Stimulated activated CD4-positive, alpha-beta T cell treated with anti-CD3 and anti-CD28 coated beads, Interleukin-4, amount 100 ng/mL, for 48 hours (primary cell): ENCODE results near the gene SLCO3A1.

Experiments used
- DNase-seq, 2 donors: peaks; one replicate each; pipeline ENCODE4 v3.0.0-alpha.2; 2020; ENCODE audit warnings: low read depth in 2 of 2

The SLCO3A1 gene

GRCh38 chr15:92100751-92101150 lies 247.2 kb downstream of the SLCO3A1 start:
- no peak for DNase-seq

GRCh38 chr15:92101708-92102394 lies 248.3 kb downstream of the SLCO3A1 start:
- DNase-seq, result no peak

DNA sequence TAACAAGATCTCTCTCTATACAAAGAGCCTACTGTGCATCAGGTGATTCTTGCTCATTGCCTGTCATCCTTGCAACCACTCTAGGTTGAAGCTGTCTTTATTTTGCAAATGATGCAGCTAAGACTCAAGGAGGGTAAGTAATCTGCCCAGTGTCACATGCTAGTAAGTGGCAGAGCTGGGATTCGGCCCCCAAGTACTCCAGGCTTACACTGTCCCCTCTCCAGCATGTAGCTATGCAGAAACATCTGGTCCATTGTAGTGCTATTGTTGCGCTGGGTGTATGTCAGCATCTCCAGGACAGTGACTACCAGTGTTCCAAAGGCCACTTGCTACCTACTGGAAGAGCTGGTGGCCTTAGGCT lies 248.9 kb downstream of the SLCO3A1 start:
- no peak for DNase-seq

DNA sequence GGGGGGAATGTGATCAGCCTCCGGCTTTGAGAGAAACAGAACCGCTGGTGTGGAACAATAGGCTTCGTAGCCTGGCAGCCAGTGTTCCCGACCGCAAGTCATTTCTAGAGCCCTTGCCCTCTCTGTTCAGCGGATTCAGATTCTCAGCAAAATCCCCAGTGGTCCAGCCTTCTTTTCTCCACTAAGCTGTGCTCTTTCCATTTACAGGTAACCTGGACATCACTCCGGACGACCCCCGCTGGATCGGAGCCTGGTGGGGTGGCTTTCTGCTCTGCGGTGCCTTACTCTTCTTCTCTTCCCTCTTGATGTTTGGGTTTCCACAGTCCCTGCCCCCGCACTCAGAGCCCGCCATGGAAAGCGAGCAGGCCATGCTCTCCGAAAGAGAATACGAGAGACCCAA lies 250.6 kb downstream of the SLCO3A1 start:
- no peak for DNase-seq

DNA sequence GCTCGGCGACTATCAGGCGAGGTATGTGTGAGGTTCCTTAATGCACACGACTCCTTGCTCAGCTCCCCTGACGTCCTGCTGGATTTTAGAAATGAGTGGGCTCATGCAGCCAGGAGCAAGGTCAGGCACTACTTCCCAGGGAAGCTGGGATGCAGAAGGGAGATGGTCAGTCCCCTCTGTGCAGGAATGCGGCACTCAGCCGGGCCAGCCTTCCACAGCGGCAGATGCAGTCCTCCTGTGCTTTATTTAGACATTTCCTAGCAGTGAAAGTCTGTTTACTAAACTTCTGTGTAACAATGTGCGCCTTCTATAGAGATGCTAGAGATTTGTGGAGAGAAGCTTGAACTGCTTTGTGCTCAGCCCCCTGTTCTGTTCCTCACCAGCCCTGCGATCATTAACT lies 252.1 kb downstream of the SLCO3A1 start:
- DNase-seq, result no peak

DNA sequence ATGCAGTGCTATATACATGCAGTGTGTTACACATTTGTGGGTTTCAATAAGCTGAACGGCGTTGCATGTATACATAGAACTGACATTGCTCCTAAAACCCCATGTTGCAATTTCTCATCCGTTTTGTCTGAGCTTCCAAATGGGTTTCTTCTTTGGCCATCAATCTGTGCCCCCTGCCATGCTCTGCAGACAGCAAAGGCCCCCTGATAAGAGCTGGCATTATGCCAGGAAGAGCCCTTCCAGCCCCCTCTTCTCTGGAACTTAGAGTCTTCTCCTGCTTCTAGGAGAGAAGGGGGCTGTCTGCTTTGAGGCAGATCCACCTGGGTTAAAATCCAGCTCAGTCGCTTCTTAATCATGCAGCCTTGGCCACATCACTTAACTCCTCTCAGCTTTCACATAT lies 254.0 kb downstream of the SLCO3A1 start:
- no peak for DNase-seq

DNA sequence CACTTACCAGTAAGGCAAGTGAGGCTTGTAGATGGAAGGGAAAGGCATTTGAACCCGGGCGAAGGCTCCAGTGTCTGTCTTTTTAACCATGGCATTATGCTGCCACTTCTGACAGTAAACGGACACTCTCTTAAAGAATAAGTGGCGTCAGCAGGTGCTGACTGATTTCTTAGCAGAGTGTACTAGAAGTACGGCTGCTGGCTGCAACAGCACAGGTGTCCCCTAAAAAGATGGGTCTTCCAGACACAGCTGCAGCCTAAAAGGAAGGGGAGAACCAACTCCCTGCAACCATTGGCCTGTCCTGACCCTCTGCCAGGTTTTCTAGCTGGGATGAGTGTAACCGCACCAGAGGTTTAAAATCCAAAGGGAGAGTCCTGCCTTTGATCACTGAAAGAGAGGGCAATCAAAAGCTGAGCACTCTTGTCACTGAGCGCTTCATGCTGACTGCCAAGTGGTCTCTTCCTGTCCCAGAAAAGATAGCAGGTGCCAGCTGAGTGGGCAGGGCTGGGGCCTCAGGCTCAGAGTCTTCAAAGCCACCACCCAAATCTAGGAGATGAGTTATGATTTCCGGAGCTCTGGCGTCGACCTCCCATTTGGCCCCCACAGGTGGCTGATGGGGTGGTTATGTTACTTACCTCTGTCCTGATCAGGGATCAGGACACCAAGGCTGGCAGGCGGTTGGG lies 255.8 kb downstream of the SLCO3A1 start:
- DNase-seq, result no peak

GRCh38 chr15:92111291-92111690 lies 257.8 kb downstream of the SLCO3A1 start:
- DNase-seq, result no peak

GRCh38 chr15:92111751-92112150 lies 258.2 kb downstream of the SLCO3A1 start:
- DNase-seq, result no peak

- no peak for DNase-seq
These were observed 258.7 kb downstream of the SLCO3A1 start for GRCh38 chr15:92112180-92112579.

- DNase-seq, result no peak
These were observed 259.2 kb downstream of the SLCO3A1 start for GRCh38 chr15:92112711-92113110.

- no peak for DNase-seq
These were observed 260.3 kb downstream of the SLCO3A1 start for GRCh38 chr15:92113832-92114231.

GRCh38 chr15:92115834-92116233 lies 262.3 kb downstream of the SLCO3A1 start:
- no peak for DNase-seq

- no peak for DNase-seq
These were observed 262.8 kb downstream of the SLCO3A1 start for GRCh38 chr15:92116330-92116729.

DNA sequence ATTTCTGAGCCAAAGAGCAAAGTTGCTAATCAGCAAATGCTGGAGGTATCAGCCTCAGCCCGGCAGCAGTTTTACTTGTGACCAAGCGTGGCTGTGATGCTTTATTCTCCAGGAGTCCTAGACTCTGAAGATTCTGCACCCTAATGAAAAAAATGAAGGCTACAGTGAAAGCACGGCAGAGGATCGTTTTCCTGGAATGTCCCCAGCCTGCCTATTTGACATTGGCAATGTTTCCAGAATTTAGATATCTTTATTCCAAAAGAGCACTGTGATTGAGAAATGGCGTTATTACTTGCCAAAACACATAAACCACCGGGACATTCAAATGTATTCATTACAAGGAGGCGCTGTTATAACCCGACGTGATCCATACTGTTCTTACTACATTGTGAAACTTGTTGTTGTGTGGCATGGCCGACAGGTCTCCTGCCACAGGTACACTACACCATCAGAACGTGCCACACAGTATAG lies 263.8 kb downstream of the SLCO3A1 start:
- no peak for DNase-seq

DNA sequence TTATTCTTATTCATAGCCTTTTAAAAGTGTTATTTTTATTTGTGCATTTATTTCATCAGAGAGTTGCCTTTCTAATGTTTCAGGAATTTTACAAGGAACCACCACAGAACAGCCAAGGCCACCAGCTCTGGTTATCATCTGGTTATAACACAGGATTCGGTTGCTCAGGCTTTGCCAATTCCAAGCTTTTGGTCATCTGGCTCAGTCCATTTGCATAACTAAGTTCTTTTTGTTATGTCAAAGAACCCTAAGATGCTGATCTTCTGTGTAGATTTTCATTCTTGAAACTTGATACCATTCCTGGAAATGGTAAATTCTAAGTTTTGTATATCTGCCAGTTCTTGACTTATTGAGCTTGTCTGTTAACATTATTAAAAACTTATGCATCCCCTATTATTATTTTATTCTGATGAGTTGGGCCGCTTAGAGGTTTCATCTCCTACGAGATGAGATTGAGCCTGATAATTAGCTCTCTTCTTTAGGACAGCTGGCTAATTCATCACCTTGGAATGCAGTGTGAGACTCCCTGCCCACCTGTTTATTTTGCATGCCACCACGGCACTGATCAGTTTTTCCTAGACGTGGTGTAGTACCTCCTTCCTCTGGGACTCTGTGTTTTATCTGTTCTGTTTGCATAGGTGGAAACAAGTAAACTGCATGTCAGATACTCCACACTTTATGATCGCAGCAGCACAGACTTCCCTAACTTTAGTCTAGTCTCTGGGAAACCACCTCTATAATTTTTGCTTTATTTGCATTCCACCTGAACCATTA lies 264.8 kb downstream of the SLCO3A1 start:
- no peak for DNase-seq

DNA sequence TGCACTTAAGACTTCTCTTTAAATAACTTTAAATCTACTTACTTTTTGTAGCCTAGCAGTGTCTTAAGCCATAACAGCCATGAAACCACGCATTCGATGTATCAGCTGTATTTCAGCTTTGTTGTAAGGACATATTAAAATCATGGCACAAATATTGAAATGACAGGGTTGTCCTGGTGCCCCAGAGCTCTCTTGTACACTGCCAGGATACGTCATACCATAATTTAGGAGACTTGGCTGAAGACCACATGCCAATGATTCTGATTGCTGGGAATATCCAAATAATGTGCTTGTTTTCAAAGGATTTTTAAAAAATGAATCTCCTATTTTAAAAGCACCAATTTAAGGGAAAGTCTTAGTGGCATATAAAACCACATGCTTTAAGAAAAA lies 265.4 kb downstream of the SLCO3A1 start:
- no peak for DNase-seq

- DNase-seq, result no peak
These were observed 266.7 kb downstream of the SLCO3A1 start for GRCh38 chr15:92120094-92120795.

DNA sequence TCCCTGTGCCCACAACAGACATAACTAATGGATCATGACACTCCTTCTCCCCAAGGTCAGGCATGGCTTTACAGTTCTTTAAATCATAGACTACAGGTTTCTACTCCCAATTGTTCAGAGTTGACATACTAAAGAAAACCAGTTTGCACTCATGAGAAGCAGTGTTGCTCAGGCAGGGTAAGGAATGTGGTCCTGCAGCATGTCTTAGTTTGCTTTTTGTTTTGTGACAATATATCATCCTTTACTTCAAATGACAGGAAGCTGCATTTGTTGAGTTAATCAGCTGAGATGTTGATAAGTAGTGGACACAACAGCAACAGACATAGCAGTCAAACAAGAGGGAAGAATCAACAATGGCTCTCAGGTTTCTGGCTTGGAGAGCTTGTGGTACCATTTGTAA lies 267.5 kb downstream of the SLCO3A1 start:
- no peak for DNase-seq

GRCh38 chr15:92122259-92122658 lies 268.8 kb downstream of the SLCO3A1 start:
- no peak for DNase-seq

GRCh38 chr15:92123962-92124656 lies 270.6 kb downstream of the SLCO3A1 start:
- no peak for DNase-seq

DNA sequence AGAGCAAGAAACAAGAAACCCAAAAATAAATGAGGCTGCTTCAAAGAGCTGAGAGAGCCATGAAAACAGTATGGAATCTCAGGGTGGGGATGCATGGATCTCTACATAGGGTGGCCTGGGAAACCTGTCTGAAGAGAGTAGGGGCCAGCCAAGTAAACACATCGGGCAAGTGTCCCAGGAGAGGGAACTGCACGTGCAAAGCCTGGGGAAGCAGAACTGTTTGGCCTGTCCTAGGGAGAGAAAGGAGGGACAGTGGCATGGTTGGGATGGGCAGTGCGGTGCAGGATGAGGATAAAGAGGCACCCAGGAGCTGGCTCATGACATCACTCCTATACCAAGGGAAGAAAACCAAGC lies 271.1 kb downstream of the SLCO3A1 start:
- no peak for DNase-seq
